GM12878 (cell line): Measurements from ENCODE around the gene ELL2. TPM values are rescaled to one million over a fixed set of nuclear protein-coding genes. Genes with fewer than 3 reads are reported as not detected.

ENCODE experiments used
- CBFB ChIP-seq: IDR thresholded peaks from 2 replicates; pipeline ENCODE4 v1.6.1; 2016; ENCODE audit warnings: antibody characterized with exemption, low read depth
- CEBPB ChIP-seq, 2 experiments: fragments of 150-350 bp in 1 of 2; IDR thresholded peaks; 2 replicates each; pipeline ENCODE4 v1.6.1; 2012 to 2014; ENCODE audit warnings: low read depth in 2 of 2, low read length in 2 of 2, borderline replicate concordance in 1 of 2, inconsistent platforms in 1 of 2
- E2F4 ChIP-seq: IDR thresholded peaks from 2 replicates; pipeline ENCODE4 v1.6.1; 2012; ENCODE audit warnings: low read depth, low read length, improper control_type of control experiment
- HSF1 ChIP-seq: fragments of 150-350 bp; IDR thresholded peaks from 2 replicates; pipeline ENCODE4 v1.6.1; 2014; ENCODE audit warnings: mild to moderate bottlenecking, low read depth, low read length
- JUNB ChIP-seq: IDR thresholded peaks from 2 replicates; pipeline ENCODE4 v1.6.1; 2016; ENCODE audit warnings: antibody characterized with exemption, mild to moderate bottlenecking
- MYC ChIP-seq: IDR thresholded peaks from 2 replicates; pipeline ENCODE4 v1.6.1; 2011; ENCODE audit warnings: mild to moderate bottlenecking, low read length, moderate library complexity, inconsistent platforms; ENCODE audit not compliant: insufficient read depth, insufficient replicate concordance, insufficient read length, severe bottlenecking
- PBX3 ChIP-seq: IDR thresholded peaks from 2 replicates; pipeline ENCODE4 v1.6.1; 2011; ENCODE audit warnings: mild to moderate bottlenecking, low read depth, low read length, moderate library complexity; ENCODE audit not compliant: insufficient replicate concordance
- POLR2AphosphoS5 ChIP-seq: IDR thresholded peaks from 2 replicates; pipeline ENCODE4 v1.6.1; 2011; ENCODE audit warnings: mild to moderate bottlenecking, low read length, inconsistent platforms
- SMARCA5 ChIP-seq: fragments of 450-650 bp; IDR thresholded peaks from 2 replicates; pipeline ENCODE4 v1.6.1; 2017; ENCODE audit warnings: mild to moderate bottlenecking
- SRF ChIP-seq, 2 experiments: IDR thresholded peaks; 2 replicates each; pipeline ENCODE4 v1.6.1; 2011; ENCODE audit warnings: low read depth in 2 of 2, low read length in 2 of 2, mild to moderate bottlenecking in 1 of 2, moderate library complexity in 1 of 2
- TBL1XR1 ChIP-seq: IDR thresholded peaks from 2 replicates; pipeline ENCODE4 v1.6.1; 2012; ENCODE audit warnings: low read depth, low read length, improper control_type of control experiment
- TCF3 ChIP-seq: IDR thresholded peaks from 2 replicates; pipeline ENCODE4 v1.6.1; 2012; ENCODE audit warnings: low read depth, mild to moderate bottlenecking, low read length, borderline replicate concordance; ENCODE audit not compliant: insufficient read depth
- ZBTB33 ChIP-seq: fragments of 450-650 bp; IDR thresholded peaks from 2 replicates; pipeline ENCODE4 v1.6.1; 2017; ENCODE audit warnings: mild to moderate bottlenecking
- ZNF274 ChIP-seq: IDR thresholded peaks from one replicate; pipeline ENCODE4 v1.8.0; 2011; ENCODE audit not compliant: insufficient read length, insufficient read depth
- ZNF592 ChIP-seq: fragments of 450-650 bp; IDR thresholded peaks from 2 replicates; pipeline ENCODE4 v1.6.1; 2017; ENCODE audit warnings: mild to moderate bottlenecking, moderate library complexity
- ZZZ3 ChIP-seq: IDR thresholded peaks from 2 replicates; pipeline ENCODE4 v1.6.1; 2011; ENCODE audit warnings: low read depth; ENCODE audit not compliant: control insufficient read depth, insufficient read length
- polyA plus RNA-seq, 11 experiments: library from polyadenylated mRNA; depleted of rRNA in 4 of 11; unstranded in 6 of 11; stranded (reverse) in 5 of 11; fragments of >200 nt; fragmentation: Nextera tagmentation in 4 of 11; fragmentation: Illumina TruSeq in 1 of 11; extraction: Ambion mirVana in 4 of 11; extraction: Trizol in 1 of 11; gene quantifications; 1 replicate in 1 of 11; 2 replicates in 10 of 11; pipeline versions ENCODE4 v1.2.1 to v1.2.3, GENCODE V29; 2011 to 2016; ENCODE audit warnings: inconsistent platforms in 2 of 11, missing spikeins in 2 of 11, low read depth in 1 of 11
- total RNA-seq, 4 experiments: library from RNA; depleted of rRNA in 3 of 4; stranded (reverse); fragments of >200 nt in 3 of 4; fragmentation: Illumina TruSeq in 1 of 4; extraction: Trizol in 1 of 4; gene quantifications; 2 replicates each; pipeline versions ENCODE4 v1.2.1 to v1.2.3, GENCODE V29; 2013 to 2021

Gene ELL2
- total and polyA plus RNA-seq, 10 of the 15 experiments (the other 5 are each of a cell fraction or from before 2014, with no cell fraction given): 24.2 to 91.4 (median 57.4) TPM

GRCh38 chr5:95842854-95843544, 118.7 kb downstream of the ELL2 start (continued):
- TF ChIP-seq ZZZ3 (no peak), HSF1 (no peak), ZBTB33 (no peak), JUNB (peak; percentile 48; the same call in 1 of the 2 replicates), POLR2AphosphoS5 (no peak), CBFB (peak; percentile 71), E2F4 (no peak), SRF (IDR thresholded peaks at IDR 0.05; ENCODE audit: low read depth in 2 of 2, low read length in 2 of 2) (no peak), TBL1XR1 (no peak), PBX3 (peak; percentile 62), MYC (no peak), ZNF592 (no peak), CEBPB (IDR thresholded peaks at IDR 0.05; ENCODE audit: borderline replicate concordance in 1 of 2, low read depth in 2 of 2, low read length in 2 of 2) (no peak), ZNF274 (no peak), SMARCA5 (no peak), TCF3 (no peak)
